Fibroblast of pulmonary artery (primary cell): ENCODE measurements around the gene PIGN.

Source experiments
- DNase-seq: peaks from one replicate; pipeline ENCODE4 v3.0.0-alpha.2; 2010; ENCODE audit warnings: low read depth
- H3K4me3 ChIP-seq: replicated peaks from 2 replicates; pipeline ENCODE4 v1.5.1; 2011; ENCODE audit warnings: low read depth, mild to moderate bottlenecking, control low read depth, low read length, moderate library complexity
- TF ChIP-seq, protein P1 (sequence below): IDR thresholded peaks from 2 replicates; pipeline ENCODE4 v1.5.1; 2011; ENCODE audit warnings: mild to moderate bottlenecking, control low read depth, low read length, inconsistent platforms; ENCODE audit errors: missing control alignments

PIGN gene

DNA sequence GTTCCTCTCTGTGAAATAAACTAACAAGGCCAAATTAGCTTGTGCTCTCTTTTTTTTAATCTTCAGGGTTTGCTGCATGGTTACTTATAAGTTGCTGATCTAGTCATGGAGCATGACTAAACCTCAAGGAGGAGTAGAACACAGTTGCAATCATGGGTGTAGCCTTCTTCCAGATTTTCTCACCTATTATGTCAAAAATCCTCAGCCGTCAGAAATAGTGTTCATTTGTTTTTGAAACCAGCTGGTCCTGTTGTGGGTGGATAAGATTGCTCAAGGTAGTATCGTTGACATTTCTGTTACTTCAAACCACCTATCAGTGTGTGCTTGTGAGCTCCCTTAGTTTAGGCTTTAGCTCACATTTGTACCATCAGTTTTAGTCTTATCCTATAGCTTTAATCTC lies 11.4 kb upstream of the PIGN start:
- TF ChIP-seq, protein P1, sequence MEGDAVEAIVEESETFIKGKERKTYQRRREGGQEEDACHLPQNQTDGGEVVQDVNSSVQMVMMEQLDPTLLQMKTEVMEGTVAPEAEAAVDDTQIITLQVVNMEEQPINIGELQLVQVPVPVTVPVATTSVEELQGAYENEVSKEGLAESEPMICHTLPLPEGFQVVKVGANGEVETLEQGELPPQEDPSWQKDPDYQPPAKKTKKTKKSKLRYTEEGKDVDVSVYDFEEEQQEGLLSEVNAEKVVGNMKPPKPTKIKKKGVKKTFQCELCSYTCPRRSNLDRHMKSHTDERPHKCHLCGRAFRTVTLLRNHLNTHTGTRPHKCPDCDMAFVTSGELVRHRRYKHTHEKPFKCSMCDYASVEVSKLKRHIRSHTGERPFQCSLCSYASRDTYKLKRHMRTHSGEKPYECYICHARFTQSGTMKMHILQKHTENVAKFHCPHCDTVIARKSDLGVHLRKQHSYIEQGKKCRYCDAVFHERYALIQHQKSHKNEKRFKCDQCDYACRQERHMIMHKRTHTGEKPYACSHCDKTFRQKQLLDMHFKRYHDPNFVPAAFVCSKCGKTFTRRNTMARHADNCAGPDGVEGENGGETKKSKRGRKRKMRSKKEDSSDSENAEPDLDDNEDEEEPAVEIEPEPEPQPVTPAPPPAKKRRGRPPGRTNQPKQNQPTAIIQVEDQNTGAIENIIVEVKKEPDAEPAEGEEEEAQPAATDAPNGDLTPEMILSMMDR: no peak
- DNase-seq: no peak
- H3K4me3 ChIP-seq: no peak overlapping the region

DNA sequence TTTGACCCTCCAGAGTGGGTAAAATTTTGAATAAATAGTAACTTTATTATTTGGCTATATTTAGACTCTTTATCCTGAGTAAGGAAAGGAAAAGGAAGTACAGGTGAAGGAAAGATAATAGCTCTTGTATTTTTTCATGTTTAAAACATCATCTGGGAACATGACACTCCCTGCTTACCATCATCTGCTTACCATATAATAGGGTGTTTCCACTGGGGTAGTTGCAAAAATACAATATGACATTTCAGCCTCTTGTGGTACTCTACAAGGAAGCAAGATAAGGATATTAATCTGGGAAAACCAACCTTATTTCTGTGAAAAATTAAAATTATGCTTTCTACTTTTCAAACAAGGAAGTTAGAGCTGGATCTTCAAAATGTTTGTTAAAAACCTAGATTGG lies 10.1 kb upstream of the PIGN start:
- no peak overlapping the region for H3K4me3 ChIP-seq
- TF ChIP-seq, protein P1: no peak
- DNase-seq: no peak

DNA sequence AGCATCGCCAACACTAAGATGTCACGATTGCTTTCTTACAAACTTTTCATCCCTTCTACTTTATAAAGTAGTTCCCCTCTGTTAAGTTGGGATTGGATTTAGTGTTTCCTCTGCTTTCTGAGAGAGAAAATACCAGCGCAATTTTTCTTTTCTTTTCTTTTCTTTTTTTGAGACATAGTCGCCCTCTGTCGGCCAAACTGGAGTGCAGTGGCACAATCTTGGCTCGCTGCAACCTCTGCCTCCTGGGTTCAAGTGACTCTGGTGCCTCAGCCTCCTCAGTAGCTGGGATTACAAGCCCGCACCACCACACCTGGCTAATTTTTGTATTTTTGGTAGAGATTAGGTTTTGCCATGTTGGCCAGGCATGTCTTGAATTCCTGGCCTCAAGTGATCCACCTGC lies 9.2 kb upstream of the PIGN start:
- DNase-seq: no peak

DNA sequence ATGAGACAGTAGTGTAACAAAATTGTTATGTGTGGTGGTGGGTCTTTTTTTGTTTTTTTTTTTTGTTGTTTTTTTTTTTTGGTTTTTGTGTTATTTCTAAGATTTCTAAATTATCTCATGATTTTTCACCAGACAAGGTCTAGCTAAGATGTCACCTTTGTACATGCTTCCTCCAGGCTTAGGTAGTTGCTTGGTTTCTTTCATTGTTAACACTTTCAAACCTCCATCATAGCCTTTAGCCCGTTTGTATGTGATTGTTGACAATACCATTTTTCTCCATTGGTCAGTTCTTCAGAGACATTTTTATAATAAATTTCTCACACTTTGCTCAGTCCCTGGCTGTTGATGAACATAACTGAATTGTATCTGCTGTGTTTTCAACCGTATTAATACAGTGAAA lies 2.4 kb upstream of the PIGN start:
- DNase-seq: no peak
- TF ChIP-seq, protein P1: no peak
- peak overlapping the region; percentile 97 for H3K4me3 ChIP-seq

More for the DNA sequence above, 9.2 kb upstream of the PIGN start:
- no peak overlapping the region for H3K4me3 ChIP-seq
- TF ChIP-seq, protein P1: no peak

DNA sequence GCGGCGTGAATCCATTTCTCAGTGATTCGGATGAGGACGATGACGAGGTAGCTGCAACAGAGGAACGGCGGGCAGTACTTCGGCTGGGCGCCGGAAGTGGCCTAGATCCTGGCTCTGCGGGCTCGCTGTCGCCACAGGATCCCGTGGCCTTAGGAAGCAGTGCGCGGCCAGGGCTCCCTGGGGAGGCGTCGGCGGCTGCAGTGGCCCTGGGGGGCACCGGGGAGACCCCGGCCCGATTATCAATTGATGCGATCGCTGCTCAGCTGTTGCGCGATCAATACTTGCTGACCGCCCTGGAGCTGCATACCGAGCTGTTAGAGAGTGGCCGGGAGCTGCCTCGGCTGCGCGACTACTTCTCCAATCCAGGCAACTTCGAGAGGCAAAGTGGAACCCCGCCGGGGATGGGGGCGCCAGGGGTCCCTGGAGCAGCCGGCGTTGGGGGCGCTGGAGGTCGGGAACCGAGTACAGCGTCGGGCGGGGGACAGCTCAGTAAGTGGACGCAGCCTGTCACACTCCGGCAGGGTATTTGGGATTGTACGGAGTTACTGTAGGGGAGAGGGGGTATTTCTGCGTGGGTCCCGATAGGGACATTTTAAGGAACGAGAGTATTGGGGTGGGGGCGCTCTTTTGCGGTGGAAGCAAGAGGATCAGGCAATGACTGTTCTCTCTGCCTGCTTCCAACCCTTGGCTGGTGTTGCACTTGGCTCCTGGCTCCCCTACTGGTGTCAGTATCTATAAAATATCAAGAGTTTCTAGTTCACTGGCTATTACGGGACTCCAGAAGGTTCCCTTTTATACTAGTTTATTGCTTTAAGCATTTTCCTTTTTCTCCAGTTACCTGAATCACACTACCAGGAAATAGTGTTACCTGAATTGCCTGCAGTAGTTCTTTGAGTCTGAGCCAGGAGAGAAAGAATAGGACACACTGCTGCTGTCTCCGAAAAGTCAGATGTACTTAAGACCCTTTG lies 971 bp upstream of the PIGN start:
- TF ChIP-seq, protein P1: peak; percentile 24
- H3K4me3 ChIP-seq: peak overlapping the region; percentile 97
- no peak for DNase-seq

DNA sequence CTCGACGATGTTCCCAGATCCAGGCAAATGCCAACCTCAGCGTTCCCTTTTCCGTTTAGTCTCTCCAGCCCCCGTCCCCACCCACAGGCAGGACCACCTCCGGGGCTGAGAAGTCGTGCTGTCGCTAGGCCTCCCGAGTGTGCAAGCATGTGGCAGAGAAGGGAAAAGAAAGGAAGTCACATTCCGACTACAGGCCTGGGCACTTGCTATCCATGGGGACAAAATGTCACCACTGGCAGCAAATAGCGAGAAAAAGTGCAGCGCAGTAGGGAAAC lies 420 bp downstream of the PIGN start:
- TF ChIP-seq, protein P1: no peak
- peak; percentile 37 for DNase-seq
- peak overlapping the region; percentile 97 for H3K4me3 ChIP-seq
